Measurements from ENCODE around the gene AQP2. TPM values are rescaled to one million over a fixed set of nuclear protein-coding genes. Genes with fewer than 3 reads are reported as not detected.

Gene AQP2
- total RNA-seq, 1 experiment from 2014 or later = not detected

DNA sequence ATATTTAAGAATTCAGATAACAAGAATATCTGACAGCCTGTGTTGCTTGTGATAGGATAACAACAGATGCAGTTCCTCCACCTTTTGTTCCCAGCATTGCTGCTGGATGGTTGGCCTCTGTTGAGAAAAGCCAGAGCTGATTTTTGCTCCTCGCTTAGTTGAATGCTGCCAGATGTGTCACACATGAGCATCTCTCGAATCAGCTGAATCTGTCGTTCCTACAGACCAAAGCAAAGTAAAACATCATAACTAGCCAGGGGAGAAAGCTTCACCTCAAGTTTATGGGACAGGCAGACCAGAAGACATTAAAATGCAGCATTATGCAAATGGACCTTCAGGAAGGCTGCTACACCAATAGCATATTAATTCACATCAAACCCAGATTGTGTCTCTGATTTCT is 54.6 kb downstream of the AQP2 start:
- no peak overlapping the region for H3K4me3 Mint-ChIP-seq (ENCODE audit: unreplicated experiment)
- DNase-seq (ENCODE audit: unreplicated experiment) = no peak
- no peaks in the 10 kb centered on the region for H3K9me3 Mint-ChIP-seq (ENCODE audit: unreplicated experiment)
- CTCF ChIA-PET = interaction anchor here (1.0 to 2.5 kb wide), 4 partner anchors 9 to 138 kb away, joined by 3 to 7 read pairs (median 3); no protein-coding TSS in a partner anchor
- TF ChIP-seq, protein P1, sequence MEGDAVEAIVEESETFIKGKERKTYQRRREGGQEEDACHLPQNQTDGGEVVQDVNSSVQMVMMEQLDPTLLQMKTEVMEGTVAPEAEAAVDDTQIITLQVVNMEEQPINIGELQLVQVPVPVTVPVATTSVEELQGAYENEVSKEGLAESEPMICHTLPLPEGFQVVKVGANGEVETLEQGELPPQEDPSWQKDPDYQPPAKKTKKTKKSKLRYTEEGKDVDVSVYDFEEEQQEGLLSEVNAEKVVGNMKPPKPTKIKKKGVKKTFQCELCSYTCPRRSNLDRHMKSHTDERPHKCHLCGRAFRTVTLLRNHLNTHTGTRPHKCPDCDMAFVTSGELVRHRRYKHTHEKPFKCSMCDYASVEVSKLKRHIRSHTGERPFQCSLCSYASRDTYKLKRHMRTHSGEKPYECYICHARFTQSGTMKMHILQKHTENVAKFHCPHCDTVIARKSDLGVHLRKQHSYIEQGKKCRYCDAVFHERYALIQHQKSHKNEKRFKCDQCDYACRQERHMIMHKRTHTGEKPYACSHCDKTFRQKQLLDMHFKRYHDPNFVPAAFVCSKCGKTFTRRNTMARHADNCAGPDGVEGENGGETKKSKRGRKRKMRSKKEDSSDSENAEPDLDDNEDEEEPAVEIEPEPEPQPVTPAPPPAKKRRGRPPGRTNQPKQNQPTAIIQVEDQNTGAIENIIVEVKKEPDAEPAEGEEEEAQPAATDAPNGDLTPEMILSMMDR (IDR thresholded peaks at IDR 0.05; ENCODE audit: unreplicated experiment) = no peak
- H3K4me1 Mint-ChIP-seq (ENCODE audit: insufficient read depth, unreplicated experiment) = peaks cover 11% of the 10 kb centered on the region
- POLR2A ChIA-PET = interaction anchor here (1.1 to 7.4 kb wide), 3 partner anchors 13 to 42 kb away, joined by 3 to 42 read pairs (median 3); partner anchors contain the start of gene RACGAP1
- H3K27ac Mint-ChIP-seq (ENCODE audit: low read depth, unreplicated experiment) = no peak overlapping the region
- intact Hi-C loops (cut with micrococcal nuclease) = no loop called here
- H3K27me3 Mint-ChIP-seq (ENCODE audit: insufficient read depth, unreplicated experiment) = no peaks in the 10 kb centered on the region
- H3K36me3 Mint-ChIP-seq (ENCODE audit: insufficient read depth, unreplicated experiment) = peaks cover 37% of the 10 kb centered on the region
- no TSS peak for BruUV-seq (replicated peaks)

DNA sequence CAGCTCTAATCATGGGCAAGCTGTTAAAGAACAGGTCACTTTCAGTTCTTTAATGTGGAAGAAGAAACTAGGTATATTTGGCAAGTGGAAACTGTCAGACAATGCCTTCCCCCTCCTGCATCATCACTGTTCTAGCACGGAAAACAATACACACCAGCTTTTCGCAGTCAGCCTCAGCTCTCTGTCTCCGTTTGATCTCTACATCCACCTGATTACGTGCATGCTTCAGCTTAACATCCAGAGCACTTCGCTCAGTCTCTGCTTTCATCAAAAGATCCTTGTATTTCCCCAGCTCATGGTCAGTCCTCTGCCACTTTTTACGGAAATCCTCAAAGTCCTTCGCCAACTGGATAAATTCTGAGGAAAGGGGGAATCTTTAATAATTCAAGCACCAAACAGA is 55.7 kb downstream of the AQP2 start:
- Mint-ChIP-seq H3K9me3 (ENCODE audit: unreplicated experiment) (no peaks in the 10 kb centered on the region), H3K27me3 (ENCODE audit: insufficient read depth, unreplicated experiment) (no peaks in the 10 kb centered on the region), H3K27ac (ENCODE audit: low read depth, unreplicated experiment) (no peak overlapping the region), H3K4me3 (ENCODE audit: unreplicated experiment) (no peak overlapping the region), H3K36me3 (ENCODE audit: insufficient read depth, unreplicated experiment) (peaks cover 39% of the 10 kb centered on the region), H3K4me1 (ENCODE audit: insufficient read depth, unreplicated experiment) (peaks cover 11% of the 10 kb centered on the region)
- TF ChIP-seq, protein P1 (IDR thresholded peaks at IDR 0.05; ENCODE audit: unreplicated experiment) = no peak
- intact Hi-C loops (cut with micrococcal nuclease) = no loop called here
- ChIA-PET CTCF (interaction anchor here (0.8 to 1.2 kb wide), 4 partner anchors 32 to 50 kb away, joined by 3 to 6 read pairs (median 3); no protein-coding TSS in a partner anchor), POLR2A (interaction anchor here (0.9 to 7.4 kb wide), 5 partner anchors 12 to 64 kb away, joined by 3 to 42 read pairs (median 4); partner anchors contain the start of gene RACGAP1)
- no TSS peak for BruUV-seq (replicated peaks)
- DNase-seq (ENCODE audit: unreplicated experiment) = no peak

DNA sequence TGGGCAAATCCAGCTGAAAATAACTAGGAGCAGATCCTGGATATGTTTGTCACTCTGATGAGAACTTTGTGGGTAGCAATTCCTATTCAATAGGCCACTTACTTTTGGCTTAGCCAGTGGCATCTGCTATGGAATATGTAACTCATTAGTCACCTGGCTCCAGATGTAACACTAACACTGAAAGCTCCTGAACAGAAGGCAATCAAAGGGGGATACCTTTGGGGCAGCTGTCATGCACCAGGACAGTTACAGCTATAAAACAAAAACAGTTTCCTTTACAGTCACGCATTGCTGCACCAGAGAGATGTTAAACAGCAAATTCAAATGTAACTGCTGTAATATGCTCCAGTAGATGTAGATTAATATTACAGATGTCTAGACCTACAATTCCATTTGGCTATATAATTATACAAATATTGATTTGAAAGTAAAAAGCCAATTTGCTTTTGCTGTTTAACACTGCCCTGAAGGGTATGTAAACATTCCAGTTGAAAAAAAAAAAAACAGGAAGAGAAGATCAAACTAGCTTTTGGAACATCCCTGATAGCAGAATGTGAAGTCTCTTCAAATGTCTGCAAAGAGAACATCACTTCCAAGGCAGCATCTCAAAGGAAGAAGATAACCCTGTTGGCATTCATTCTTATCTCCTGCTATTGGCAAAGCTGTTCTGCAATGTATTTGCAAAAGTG is 56.4 kb downstream of the AQP2 start:
- Mint-ChIP-seq H3K36me3 (ENCODE audit: insufficient read depth, unreplicated experiment) (peaks cover 33% of the 10 kb centered on the region), H3K4me1 (ENCODE audit: insufficient read depth, unreplicated experiment) (peaks cover 11% of the 10 kb centered on the region), H3K27me3 (ENCODE audit: insufficient read depth, unreplicated experiment) (no peaks in the 10 kb centered on the region), H3K9me3 (ENCODE audit: unreplicated experiment) (no peaks in the 10 kb centered on the region), H3K4me3 (ENCODE audit: unreplicated experiment) (no peak overlapping the region), H3K27ac (ENCODE audit: low read depth, unreplicated experiment) (no peak overlapping the region)
- TF ChIP-seq, protein P1 (IDR thresholded peaks at IDR 0.05; ENCODE audit: unreplicated experiment) = no peak
- no TSS peak for BruUV-seq (replicated peaks)
- ChIA-PET CTCF (interaction anchor here (0.6 to 1.3 kb wide), 4 partner anchors 40 to 59 kb away, joined by 3 to 6 read pairs (median 4); no protein-coding TSS in a partner anchor), POLR2A (interaction anchor here (0.9 to 7.4 kb wide), 4 partner anchors 11 to 64 kb away, joined by 3 to 42 read pairs (median 4); partner anchors contain the start of gene RACGAP1)
- intact Hi-C loops (cut with micrococcal nuclease) = no loop called here
- DNase-seq (ENCODE audit: unreplicated experiment) = no peak

Other genes with a start within 250 kb of the AQP2 start
- gene FMNL3, start 243.3 kb upstream of the AQP2 start, total RNA-seq (2022) = 0.58 and 0.91 TPM in 2 replicates
- 517 and 606 TPM in 2 replicates for gene TMBIM6, start 209.2 kb upstream of the AQP2 start, total RNA-seq (2022)
- gene NCKAP5L, start 122.3 kb upstream of the AQP2 start, total RNA-seq (2022) = 19.9 and 23.1 TPM in 2 replicates
- 6.2 and 8.2 TPM in 2 replicates for gene BCDIN3D, start 107.6 kb upstream of the AQP2 start, total RNA-seq (2022)
- not detected in 2 replicates for gene FAIM2, start 46.8 kb upstream of the AQP2 start, total RNA-seq (2022)
- not detected in 2 replicates for gene AQP5, start 11.1 kb downstream of the AQP2 start, total RNA-seq (2022)
- not detected in 2 replicates for gene AQP6, start 22.2 kb downstream of the AQP2 start, total RNA-seq (2022)
- gene RACGAP1, start 74.8 kb downstream of the AQP2 start, total RNA-seq (2022) = 58.5 and 67.9 TPM in 2 replicates
- 1.3 and 1.7 TPM in 2 replicates for gene ASIC1, start 106.9 kb downstream of the AQP2 start, total RNA-seq (2022)
- 57.4 and 58.7 TPM in 2 replicates for gene SMARCD1, start 134.6 kb downstream of the AQP2 start, total RNA-seq (2022)
- gene GPD1, start 153.3 kb downstream of the AQP2 start, total RNA-seq (2022) = 0.37 and 0.74 TPM in 2 replicates
- gene COX14, start 161.5 kb downstream of the AQP2 start, total RNA-seq (2022) = 43.6 and 45.2 TPM in 2 replicates
- 56.8 and 58.1 TPM in 2 replicates for gene CERS5, start 216.6 kb downstream of the AQP2 start, total RNA-seq (2022)